Measurements from ENCODE around the gene OTOGL.
"Not testable (repeated sequence)": the region's sequence is repeated elsewhere in the genome, so short reads cannot be mapped to it uniquely, and the experiment has no call there.

The OTOGL gene

GRCh38 chr12:80282226-80282625, 182.9 kb downstream of the OTOGL start:
- DNase-seq = no peak

GRCh38 chr12:80282761-80283160, 183.4 kb downstream of the OTOGL start:
- no peak for DNase-seq

- no peak for DNase-seq
These were observed 191.9 kb downstream of the OTOGL start for GRCh38 chr12:80291108-80291754.

- no peak for DNase-seq
These were observed 194.0 kb downstream of the OTOGL start for GRCh38 chr12:80293347-80293746.

- DNase-seq = no peak
These were observed 194.4 kb downstream of the OTOGL start for GRCh38 chr12:80293759-80294158.

- no peak for DNase-seq
These were observed 199.9 kb downstream of the OTOGL start for GRCh38 chr12:80299219-80299618.

GRCh38 chr12:80299976-80300375, 200.6 kb downstream of the OTOGL start:
- no peak for DNase-seq

- DNase-seq = not testable (repeated sequence)
These were observed 208.1 kb downstream of the OTOGL start for GRCh38 chr12:80307436-80307835.

- no peak for DNase-seq
These were observed 213.9 kb downstream of the OTOGL start for GRCh38 chr12:80313209-80313608.

GRCh38 chr12:80314741-80315140, 215.4 kb downstream of the OTOGL start:
- no peak for DNase-seq

GRCh38 chr12:80316222-80316621, 216.9 kb downstream of the OTOGL start:
- DNase-seq = no peak

GRCh38 chr12:80317307-80317706, 218.0 kb downstream of the OTOGL start:
- no peak for DNase-seq

GRCh38 chr12:80317899-80318298, 218.6 kb downstream of the OTOGL start:
- no peak for DNase-seq

- DNase-seq = no peak
These were observed 220.9 kb downstream of the OTOGL start for GRCh38 chr12:80320121-80320678.

GRCh38 chr12:80321653-80322052, 222.3 kb downstream of the OTOGL start:
- no peak for DNase-seq

- DNase-seq = no peak
These were observed 226.0 kb downstream of the OTOGL start for GRCh38 chr12:80325167-80325959.

- DNase-seq = no peak
These were observed 233.5 kb downstream of the OTOGL start for GRCh38 chr12:80332827-80333226.

GRCh38 chr12:80352474-80352873, 253.1 kb downstream of the OTOGL start:
- no peak for DNase-seq

- no peak for DNase-seq
These were observed 253.9 kb downstream of the OTOGL start for GRCh38 chr12:80353254-80353653.

- no peak for DNase-seq
These were observed 256.8 kb downstream of the OTOGL start for GRCh38 chr12:80356097-80356496.

- DNase-seq = no peak
These were observed 260.4 kb downstream of the OTOGL start for GRCh38 chr12:80359703-80360102.

GRCh38 chr12:80364056-80364455, 264.7 kb downstream of the OTOGL start:
- DNase-seq = no peak

- no peak for DNase-seq
These were observed 274.3 kb downstream of the OTOGL start for GRCh38 chr12:80373666-80374065.

GRCh38 chr12:80374615-80375014, 275.3 kb downstream of the OTOGL start:
- DNase-seq = no peak
